ENCODE results near the gene MS4A14.
"Not testable (repeated sequence)": the region's sequence is repeated elsewhere in the genome, so short reads cannot be mapped to it uniquely, and the experiment has no call there.

The MS4A14 gene

DNA sequence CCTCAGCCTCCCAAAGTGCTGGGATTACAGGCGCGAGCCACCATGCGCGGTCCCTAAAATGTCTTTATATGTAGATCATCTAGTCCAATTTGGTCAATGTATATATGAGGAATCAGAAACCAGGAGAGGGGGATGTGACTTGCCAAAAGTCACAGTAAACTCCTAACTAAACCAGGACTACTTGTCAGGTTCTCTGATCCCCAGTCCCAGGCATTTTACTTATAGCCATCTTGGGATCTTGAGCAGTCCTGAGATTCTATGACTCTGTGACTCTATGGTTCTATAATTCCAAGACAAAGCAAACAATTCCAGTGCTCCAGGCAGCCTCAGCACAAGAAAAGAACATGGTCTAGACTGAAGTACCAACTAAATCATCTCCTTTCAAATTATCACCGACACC lies 33.0 kb downstream of the MS4A14 start, which contains the start of gene MS4A5:
MS4A5 (plus strand) TSS at position 301 of the 400 bp plus-strand sequence. CDS start 103 bp downstream, outside the sequence.
- no peak for DNase-seq
- Histone ChIP-seq H3K27me3 (no peaks in the 10 kb centered on the region), H3K9me3 (no peaks in the 10 kb centered on the region), H3K4me1 (no peaks in the 10 kb centered on the region), H3K4me3 (ENCODE audit: low read depth, low read length) (no peak within 1 kb of the TSS), H3K36me3 (no peaks in the 10 kb centered on the region)
- TF ChIP-seq, protein P1, sequence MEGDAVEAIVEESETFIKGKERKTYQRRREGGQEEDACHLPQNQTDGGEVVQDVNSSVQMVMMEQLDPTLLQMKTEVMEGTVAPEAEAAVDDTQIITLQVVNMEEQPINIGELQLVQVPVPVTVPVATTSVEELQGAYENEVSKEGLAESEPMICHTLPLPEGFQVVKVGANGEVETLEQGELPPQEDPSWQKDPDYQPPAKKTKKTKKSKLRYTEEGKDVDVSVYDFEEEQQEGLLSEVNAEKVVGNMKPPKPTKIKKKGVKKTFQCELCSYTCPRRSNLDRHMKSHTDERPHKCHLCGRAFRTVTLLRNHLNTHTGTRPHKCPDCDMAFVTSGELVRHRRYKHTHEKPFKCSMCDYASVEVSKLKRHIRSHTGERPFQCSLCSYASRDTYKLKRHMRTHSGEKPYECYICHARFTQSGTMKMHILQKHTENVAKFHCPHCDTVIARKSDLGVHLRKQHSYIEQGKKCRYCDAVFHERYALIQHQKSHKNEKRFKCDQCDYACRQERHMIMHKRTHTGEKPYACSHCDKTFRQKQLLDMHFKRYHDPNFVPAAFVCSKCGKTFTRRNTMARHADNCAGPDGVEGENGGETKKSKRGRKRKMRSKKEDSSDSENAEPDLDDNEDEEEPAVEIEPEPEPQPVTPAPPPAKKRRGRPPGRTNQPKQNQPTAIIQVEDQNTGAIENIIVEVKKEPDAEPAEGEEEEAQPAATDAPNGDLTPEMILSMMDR (IDR thresholded peaks at IDR 0.05; ENCODE audit: low read depth, low read length): no peak

DNA sequence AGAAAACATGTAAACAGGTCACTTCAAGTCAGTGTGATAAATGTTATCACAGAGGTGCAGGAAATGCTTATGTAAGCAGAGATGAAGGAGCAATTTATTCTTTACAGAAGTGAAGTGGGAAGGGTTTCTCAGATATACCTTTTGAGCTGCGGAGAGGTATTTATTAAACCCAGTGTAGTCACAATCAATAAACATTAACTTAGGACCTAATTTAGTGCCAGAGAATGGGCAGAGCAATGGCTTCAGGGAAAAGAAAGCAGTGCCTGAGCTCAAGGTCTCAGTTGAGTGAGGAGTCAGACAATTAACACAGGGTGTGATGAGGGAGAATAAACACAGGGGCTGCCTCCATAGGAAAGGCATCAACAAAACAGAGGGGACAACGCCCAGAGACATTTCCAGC lies 35.0 kb downstream of the MS4A14 start:
- no peaks in the 10 kb centered on the region for H3K27me3 ChIP-seq
- no peaks in the 10 kb centered on the region for H3K9me3 ChIP-seq
- H3K4me1 ChIP-seq: no peaks in the 10 kb centered on the region
- DNase-seq: no peak
- H3K36me3 ChIP-seq: no peaks in the 10 kb centered on the region
- H3K4me3 ChIP-seq (ENCODE audit: low read depth, low read length): no peak overlapping the region
- TF ChIP-seq, protein P1 (IDR thresholded peaks at IDR 0.05; ENCODE audit: low read depth, low read length): no peak

DNA sequence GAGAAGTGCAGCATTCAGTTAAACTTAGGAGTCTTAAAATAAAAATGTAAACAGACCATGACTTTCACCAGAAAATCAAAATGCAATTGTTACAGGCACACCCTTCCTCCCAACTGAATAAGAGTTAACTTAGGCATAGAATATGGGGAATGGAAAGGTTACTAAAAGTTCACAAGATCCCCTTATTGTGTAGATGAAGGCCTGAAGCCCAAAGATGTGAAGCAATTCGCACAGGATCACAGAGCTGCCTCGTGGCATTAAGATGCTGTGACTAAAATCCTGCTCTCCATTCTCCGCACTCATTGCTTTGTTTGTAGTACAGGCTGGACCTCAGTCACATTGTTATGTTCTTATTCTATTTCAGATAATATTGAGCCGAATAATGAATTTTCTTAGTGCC lies 37.1 kb downstream of the MS4A14 start:
- Histone ChIP-seq H3K4me1 (no peaks in the 10 kb centered on the region), H3K9me3 (no peaks in the 10 kb centered on the region), H3K4me3 (ENCODE audit: low read depth, low read length) (no peak overlapping the region), H3K27me3 (no peaks in the 10 kb centered on the region), H3K36me3 (no peaks in the 10 kb centered on the region)
- no peak for DNase-seq
- TF ChIP-seq, protein P1 (IDR thresholded peaks at IDR 0.05; ENCODE audit: low read depth, low read length): no peak

DNA sequence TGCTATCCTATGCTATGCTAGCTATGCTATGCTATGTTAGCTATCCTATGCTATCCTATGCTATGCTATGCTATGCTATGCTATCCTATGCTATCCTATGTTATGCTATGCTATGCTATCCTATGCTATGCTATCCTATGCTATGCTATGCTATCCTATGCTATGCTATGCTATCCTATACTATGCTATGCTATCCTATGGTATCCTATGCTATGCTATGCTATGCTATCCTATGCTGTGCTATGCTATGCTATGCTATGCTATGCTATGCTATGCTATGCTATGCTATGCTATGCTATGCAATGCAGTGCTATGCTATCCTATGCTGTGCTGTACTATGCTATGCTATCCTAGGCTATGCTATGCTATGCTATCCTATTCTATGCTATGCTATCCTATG lies 50.8 kb downstream of the MS4A14 start:
- Histone ChIP-seq H3K27me3 (no peaks in the 10 kb centered on the region), H3K4me1 (no peaks in the 10 kb centered on the region), H3K4me3 (ENCODE audit: low read depth, low read length) (no peak overlapping the region), H3K36me3 (no peaks in the 10 kb centered on the region), H3K9me3 (no peaks in the 10 kb centered on the region)
- no peak for DNase-seq
- TF ChIP-seq, protein P1 (IDR thresholded peaks at IDR 0.05; ENCODE audit: low read depth, low read length): no peak

DNA sequence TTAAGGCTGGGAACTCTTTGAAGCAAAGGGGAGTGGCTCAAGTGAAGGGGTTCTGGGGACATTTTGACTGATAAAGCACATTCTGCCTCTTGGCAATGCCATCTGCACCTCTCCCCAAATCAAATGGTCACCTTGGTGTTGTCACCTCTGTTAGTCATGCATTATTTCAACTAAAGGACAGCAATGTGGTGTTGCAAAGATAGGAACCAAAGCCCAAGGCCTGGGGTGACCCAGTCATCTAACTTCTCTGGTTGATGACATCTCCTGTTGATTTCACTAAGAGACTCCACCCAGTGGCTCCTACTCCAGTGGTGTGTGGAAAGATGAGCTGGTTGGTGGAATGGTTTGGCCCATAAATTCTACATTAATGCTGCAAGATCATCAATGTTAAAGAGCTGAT lies 51.6 kb downstream of the MS4A14 start:
- TF ChIP-seq, protein P1 (IDR thresholded peaks at IDR 0.05; ENCODE audit: low read depth, low read length): no peak
- no peaks in the 10 kb centered on the region for H3K27me3 ChIP-seq
- no peak overlapping the region for H3K4me3 ChIP-seq (ENCODE audit: low read depth, low read length)
- no peaks in the 10 kb centered on the region for H3K4me1 ChIP-seq
- no peaks in the 10 kb centered on the region for H3K9me3 ChIP-seq
- DNase-seq: no peak
- H3K36me3 ChIP-seq: no peaks in the 10 kb centered on the region

DNA sequence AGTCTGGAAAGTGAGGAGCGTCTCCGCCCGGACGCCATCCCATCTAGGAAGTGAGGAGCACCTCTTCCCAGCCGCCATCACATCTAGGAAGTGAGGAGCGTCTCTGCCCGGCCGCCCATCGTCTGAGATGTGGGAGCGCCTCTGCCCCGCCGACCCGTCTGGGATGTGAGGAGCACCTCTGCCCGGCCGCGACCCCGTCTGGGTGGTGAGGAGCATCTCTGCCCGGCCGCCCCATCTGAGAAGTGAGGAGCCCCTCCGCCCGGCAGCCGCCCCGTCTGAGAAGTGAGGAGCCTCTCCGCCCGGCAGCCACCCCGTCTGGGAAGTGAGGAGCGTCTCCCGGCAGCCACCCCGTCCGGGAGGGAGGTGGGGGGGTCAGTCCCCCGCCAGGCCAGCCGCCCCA lies 54.9 kb downstream of the MS4A14 start:
- DNase-seq; H3K9me3 ChIP-seq; H3K4me3 ChIP-seq (ENCODE audit: low read depth, low read length); H3K4me1 ChIP-seq; H3K27me3 ChIP-seq; H3K36me3 ChIP-seq: not testable (repeated sequence)

DNA sequence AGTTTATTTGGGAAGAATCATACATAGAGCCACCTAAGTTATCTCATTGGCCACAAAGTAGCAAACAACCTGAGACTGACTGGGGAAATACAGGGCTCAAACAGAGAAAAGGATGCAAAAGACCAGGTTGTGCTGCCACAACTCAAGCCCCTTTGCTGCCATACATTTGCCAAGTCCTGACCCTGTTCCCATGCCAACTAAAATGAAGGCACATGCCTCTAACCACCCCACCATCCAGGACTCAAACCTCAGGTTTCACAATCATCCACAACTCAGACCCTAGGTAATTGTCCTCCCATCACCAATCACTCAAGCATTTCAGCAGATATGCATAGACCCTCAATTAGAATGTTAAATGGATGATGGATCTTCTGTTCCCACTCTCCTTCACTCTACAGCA lies 58.0 kb downstream of the MS4A14 start:
- Histone ChIP-seq H3K9me3 (no peaks in the 10 kb centered on the region), H3K36me3 (no peaks in the 10 kb centered on the region), H3K27me3 (no peaks in the 10 kb centered on the region), H3K4me3 (ENCODE audit: low read depth, low read length) (no peak overlapping the region), H3K4me1 (no peaks in the 10 kb centered on the region)
- TF ChIP-seq, protein P1 (IDR thresholded peaks at IDR 0.05; ENCODE audit: low read depth, low read length): no peak
- no peak for DNase-seq
